ENCODE measurements around the gene RARA. TPM values are rescaled to one million over a fixed set of nuclear protein-coding genes. Genes with fewer than 3 reads are reported as not detected.

The RARA gene
- total and polyA plus RNA-seq, 12 donors: 11.2 to 34.0 (median 18.9) TPM

- DNase-seq: peak; percentile 79 to 80
- WGBS, 2 donors: 31 to 32% methylated on average over 11 of the region's 11 CpGs
- H3K9me3 ChIP-seq: no peaks in the 10 kb centered on the region
Measured at GRCh38 chr17:40329839-40330794, 21.1 kb downstream of the RARA start.

GRCh38 chr17:40330850-40331470 lies 22.0 kb downstream of the RARA start:
- Histone ChIP-seq H3K4me1 (peaks cover 78 to 100% (median 98%) of the 10 kb centered on the region in 9 donors), H3K36me3 (peaks cover 0 to 30% (median 0%) of the 10 kb centered on the region in 9 donors), H3K4me3 (peak overlapping the region in 4 of 10 donors; percentile 2 to 49 (median 20)), H3K27ac (peak overlapping the region in 9 of 10 donors; percentile 76 to 98 (median 87)), H3K9me3 (no peaks in the 10 kb centered on the region), H3K27me3 (no peaks in the 10 kb centered on the region)
- ATAC-seq (peak in 1 of 8 donors; percentile 1), DNase-seq (peak; percentile 4 to 19)
- intact Hi-C loops (cut with DNase I): no loop called here
- 88 to 90% methylated on average over 10 of the region's 10 CpGs for WGBS, 2 donors
- no peak for TF ChIP-seq CTCF (IDR thresholded peaks at IDR 0.05)

More at GRCh38 chr17:40329839-40330794, 21.1 kb downstream of the RARA start:
- TF ChIP-seq CTCF (IDR thresholded peaks at IDR 0.05): no peak
- no peaks in the 10 kb centered on the region for H3K27me3 ChIP-seq
- H3K4me3 ChIP-seq: peak overlapping the region in 3 of 10 donors; percentile 2 to 49 (median 4)
- peak in 7 of 8 donors; percentile 20 to 58 (median 34) for ATAC-seq
- intact Hi-C loops (cut with DNase I): no loop called here
- H3K36me3 ChIP-seq: peaks cover 0 to 30% (median 0%) of the 10 kb centered on the region in 9 donors
- peak overlapping the region in 9 of 10 donors; percentile 76 to 98 (median 87) for H3K27ac ChIP-seq
- peaks cover 77 to 100% (median 100%) of the 10 kb centered on the region in 9 donors for H3K4me1 ChIP-seq

GRCh38 chr17:40331743-40332641 lies 23.0 kb downstream of the RARA start:
- DNase-seq (peak; percentile 92 to 95), ATAC-seq (peak; percentile 88 to 96 (median 94))
- peaks cover 68 to 100% (median 95%) of the 10 kb centered on the region in 9 donors for H3K4me1 ChIP-seq
- 6 to 11% methylated on average over 22 of the region's 22 CpGs for WGBS, 2 donors
- no peaks in the 10 kb centered on the region for H3K27me3 ChIP-seq
- H3K27ac ChIP-seq: peak overlapping the region; percentile 70 to 98 (median 86)
- peaks cover 0 to 30% (median 0%) of the 10 kb centered on the region in 9 donors for H3K36me3 ChIP-seq
- intact Hi-C loops (cut with DNase I): no loop called here
- TF ChIP-seq CTCF (IDR thresholded peaks at IDR 0.05): no peak
- peak overlapping the region in 8 of 10 donors; percentile 13 to 49 (median 30) for H3K4me3 ChIP-seq
- no peaks in the 10 kb centered on the region for H3K9me3 ChIP-seq
